ENCODE results near the gene GVQW3. TPM values are rescaled to one million over a fixed set of nuclear protein-coding genes. Genes with fewer than 3 reads are reported as not detected.

Gene GVQW3
- total and polyA plus RNA-seq, 2 of the 13 experiments (the other 11 are each of a cell fraction or from before 2014, with no cell fraction given), result 5.0 to 5.6 TPM

- TF ChIP-seq, protein P1, sequence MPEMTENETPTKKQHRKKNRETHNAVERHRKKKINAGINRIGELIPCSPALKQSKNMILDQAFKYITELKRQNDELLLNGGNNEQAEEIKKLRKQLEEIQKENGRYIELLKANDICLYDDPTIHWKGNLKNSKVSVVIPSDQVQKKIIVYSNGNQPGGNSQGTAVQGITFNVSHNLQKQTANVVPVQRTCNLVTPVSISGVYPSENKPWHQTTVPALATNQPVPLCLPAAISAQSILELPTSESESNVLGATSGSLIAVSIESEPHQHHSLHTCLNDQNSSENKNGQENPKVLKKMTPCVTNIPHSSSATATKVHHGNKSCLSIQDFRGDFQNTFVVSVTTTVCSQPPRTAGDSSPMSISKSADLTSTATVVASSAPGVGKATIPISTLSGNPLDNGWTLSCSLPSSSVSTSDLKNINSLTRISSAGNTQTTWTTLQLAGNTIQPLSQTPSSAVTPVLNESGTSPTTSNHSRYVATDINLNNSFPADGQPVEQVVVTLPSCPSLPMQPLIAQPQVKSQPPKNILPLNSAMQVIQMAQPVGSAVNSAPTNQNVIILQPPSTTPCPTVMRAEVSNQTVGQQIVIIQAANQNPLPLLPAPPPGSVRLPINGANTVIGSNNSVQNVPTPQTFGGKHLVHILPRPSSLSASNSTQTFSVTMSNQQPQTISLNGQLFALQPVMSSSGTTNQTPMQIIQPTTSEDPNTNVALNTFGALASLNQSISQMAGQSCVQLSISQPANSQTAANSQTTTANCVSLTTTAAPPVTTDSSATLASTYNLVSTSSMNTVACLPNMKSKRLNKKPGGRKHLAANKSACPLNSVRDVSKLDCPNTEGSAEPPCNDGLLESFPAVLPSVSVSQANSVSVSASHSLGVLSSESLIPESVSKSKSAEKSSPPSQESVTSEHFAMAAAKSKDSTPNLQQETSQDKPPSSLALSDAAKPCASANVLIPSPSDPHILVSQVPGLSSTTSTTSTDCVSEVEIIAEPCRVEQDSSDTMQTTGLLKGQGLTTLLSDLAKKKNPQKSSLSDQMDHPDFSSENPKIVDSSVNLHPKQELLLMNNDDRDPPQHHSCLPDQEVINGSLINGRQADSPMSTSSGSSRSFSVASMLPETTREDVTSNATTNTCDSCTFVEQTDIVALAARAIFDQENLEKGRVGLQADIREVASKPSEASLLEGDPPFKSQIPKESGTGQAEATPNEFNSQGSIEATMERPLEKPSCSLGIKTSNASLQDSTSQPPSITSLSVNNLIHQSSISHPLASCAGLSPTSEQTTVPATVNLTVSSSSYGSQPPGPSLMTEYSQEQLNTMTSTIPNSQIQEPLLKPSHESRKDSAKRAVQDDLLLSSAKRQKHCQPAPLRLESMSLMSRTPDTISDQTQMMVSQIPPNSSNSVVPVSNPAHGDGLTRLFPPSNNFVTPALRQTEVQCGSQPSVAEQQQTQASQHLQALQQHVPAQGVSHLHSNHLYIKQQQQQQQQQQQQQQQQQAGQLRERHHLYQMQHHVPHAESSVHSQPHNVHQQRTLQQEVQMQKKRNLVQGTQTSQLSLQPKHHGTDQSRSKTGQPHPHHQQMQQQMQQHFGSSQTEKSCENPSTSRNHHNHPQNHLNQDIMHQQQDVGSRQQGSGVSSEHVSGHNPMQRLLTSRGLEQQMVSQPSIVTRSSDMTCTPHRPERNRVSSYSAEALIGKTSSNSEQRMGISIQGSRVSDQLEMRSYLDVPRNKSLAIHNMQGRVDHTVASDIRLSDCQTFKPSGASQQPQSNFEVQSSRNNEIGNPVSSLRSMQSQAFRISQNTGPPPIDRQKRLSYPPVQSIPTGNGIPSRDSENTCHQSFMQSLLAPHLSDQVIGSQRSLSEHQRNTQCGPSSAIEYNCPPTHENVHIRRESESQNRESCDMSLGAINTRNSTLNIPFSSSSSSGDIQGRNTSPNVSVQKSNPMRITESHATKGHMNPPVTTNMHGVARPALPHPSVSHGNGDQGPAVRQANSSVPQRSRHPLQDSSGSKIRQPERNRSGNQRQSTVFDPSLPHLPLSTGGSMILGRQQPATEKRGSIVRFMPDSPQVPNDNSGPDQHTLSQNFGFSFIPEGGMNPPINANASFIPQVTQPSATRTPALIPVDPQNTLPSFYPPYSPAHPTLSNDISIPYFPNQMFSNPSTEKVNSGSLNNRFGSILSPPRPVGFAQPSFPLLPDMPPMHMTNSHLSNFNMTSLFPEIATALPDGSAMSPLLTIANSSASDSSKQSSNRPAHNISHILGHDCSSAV (CRISPR knock-in tag; IDR thresholded peaks at IDR 0.05; ENCODE audit: borderline replicate concordance), result no peak
- TF ChIP-seq PPARG (CRISPR knock-in tag; conservative IDR thresholded peaks at IDR 0.05) (0 out of 2 replicates have a peak, but pooled peaks have one; percentile 19), ZBTB8A (CRISPR knock-in tag; IDR thresholded peaks at IDR 0.05; ENCODE audit: borderline replicate concordance, low read depth) (no peak), MTA3 (CRISPR knock-in tag; IDR thresholded peaks at IDR 0.05) (no peak), ZNF746 (CRISPR knock-in tag; IDR thresholded peaks at IDR 0.05) (no peak), CHD4 (IDR thresholded peaks at IDR 0.05; ENCODE audit: borderline replicate concordance, low read length) (no peak), HOXA7 (CRISPR knock-in tag; IDR thresholded peaks at IDR 0.05) (no peak), DNMT3B (CRISPR knock-in tag; conservative IDR thresholded peaks at IDR 0.05) (peak; percentile 88; the same call in 1 of the 2 replicates)
- TF ChIP-seq, protein P2, sequence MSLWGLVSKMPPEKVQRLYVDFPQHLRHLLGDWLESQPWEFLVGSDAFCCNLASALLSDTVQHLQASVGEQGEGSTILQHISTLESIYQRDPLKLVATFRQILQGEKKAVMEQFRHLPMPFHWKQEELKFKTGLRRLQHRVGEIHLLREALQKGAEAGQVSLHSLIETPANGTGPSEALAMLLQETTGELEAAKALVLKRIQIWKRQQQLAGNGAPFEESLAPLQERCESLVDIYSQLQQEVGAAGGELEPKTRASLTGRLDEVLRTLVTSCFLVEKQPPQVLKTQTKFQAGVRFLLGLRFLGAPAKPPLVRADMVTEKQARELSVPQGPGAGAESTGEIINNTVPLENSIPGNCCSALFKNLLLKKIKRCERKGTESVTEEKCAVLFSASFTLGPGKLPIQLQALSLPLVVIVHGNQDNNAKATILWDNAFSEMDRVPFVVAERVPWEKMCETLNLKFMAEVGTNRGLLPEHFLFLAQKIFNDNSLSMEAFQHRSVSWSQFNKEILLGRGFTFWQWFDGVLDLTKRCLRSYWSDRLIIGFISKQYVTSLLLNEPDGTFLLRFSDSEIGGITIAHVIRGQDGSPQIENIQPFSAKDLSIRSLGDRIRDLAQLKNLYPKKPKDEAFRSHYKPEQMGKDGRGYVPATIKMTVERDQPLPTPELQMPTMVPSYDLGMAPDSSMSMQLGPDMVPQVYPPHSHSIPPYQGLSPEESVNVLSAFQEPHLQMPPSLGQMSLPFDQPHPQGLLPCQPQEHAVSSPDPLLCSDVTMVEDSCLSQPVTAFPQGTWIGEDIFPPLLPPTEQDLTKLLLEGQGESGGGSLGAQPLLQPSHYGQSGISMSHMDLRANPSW (CRISPR knock-in tag; IDR thresholded peaks at IDR 0.05; ENCODE audit: borderline replicate concordance), result peak; percentile 29; the same call in 1 of the 2 replicates
- TF ChIP-seq, protein P3, sequence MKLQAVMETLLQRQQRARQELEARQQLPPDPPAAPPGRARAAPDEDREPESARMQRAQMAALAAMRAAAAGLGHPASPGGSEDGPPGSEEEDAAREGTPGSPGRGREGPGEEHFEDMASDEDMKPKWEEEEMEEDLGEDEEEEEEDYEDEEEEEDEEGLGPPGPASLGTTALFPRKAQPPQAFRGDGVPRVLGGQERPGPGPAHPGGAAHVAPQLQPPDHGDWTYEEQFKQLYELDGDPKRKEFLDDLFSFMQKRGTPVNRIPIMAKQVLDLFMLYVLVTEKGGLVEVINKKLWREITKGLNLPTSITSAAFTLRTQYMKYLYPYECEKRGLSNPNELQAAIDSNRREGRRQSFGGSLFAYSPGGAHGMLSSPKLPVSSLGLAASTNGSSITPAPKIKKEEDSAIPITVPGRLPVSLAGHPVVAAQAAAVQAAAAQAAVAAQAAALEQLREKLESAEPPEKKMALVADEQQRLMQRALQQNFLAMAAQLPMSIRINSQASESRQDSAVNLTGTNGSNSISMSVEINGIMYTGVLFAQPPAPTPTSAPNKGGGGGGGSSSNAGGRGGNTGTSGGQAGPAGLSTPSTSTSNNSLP (IDR thresholded peaks at IDR 0.05; ENCODE audit: low read depth, low read length), result 0 out of 2 replicates have a peak, but pooled peaks have one; percentile 12
- TF ChIP-seq, protein P4, sequence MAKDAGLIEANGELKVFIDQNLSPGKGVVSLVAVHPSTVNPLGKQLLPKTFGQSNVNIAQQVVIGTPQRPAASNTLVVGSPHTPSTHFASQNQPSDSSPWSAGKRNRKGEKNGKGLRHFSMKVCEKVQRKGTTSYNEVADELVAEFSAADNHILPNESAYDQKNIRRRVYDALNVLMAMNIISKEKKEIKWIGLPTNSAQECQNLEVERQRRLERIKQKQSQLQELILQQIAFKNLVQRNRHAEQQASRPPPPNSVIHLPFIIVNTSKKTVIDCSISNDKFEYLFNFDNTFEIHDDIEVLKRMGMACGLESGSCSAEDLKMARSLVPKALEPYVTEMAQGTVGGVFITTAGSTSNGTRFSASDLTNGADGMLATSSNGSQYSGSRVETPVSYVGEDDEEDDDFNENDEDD (CRISPR knock-in tag; IDR thresholded peaks at IDR 0.05; ENCODE audit: borderline replicate concordance), result peak; percentile 95
- TF ChIP-seq, protein P5, sequence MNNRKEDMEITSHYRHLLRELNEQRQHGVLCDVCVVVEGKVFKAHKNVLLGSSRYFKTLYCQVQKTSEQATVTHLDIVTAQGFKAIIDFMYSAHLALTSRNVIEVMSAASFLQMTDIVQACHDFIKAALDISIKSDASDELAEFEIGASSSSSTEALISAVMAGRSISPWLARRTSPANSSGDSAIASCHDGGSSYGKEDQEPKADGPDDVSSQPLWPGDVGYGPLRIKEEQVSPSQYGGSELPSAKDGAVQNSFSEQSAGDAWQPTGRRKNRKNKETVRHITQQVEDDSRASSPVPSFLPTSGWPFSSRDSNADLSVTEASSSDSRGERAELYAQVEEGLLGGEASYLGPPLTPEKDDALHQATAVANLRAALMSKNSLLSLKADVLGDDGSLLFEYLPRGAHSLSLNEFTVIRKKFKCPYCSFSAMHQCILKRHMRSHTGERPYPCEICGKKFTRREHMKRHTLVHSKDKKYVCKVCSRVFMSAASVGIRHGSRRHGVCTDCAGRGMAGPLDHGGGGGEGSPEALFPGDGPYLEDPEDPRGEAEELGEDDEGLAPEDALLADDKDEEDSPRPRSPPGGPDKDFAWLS (CRISPR knock-in tag; IDR thresholded peaks at IDR 0.05; ENCODE audit: borderline replicate concordance), result no peak
Observed at GRCh38 chr11:76444384-76445120, 63.4 kb downstream of the GVQW3 start, which contains the start of gene EMSY (continued).
